ENCODE results near the gene SLC7A5. TPM values are rescaled to one million over a fixed set of nuclear protein-coding genes. Genes with fewer than 3 reads are reported as not detected.

SLC7A5 gene
- total and polyA plus RNA-seq, 2 of the 4 experiments (the other 2 are of a cell fraction): 11.3 to 101 TPM

- Histone ChIP-seq H4K8ac (ENCODE audit: low read depth in 2 of 2, low read length in 2 of 2) (no peak overlapping the region), H3K23ac (ENCODE audit: low read depth, low read length) (no peak overlapping the region), H4K91ac (ENCODE audit: insufficient read depth, low read depth, low read length) (no peak overlapping the region), H3K9me3 (ENCODE audit: control insufficient read depth, insufficient read depth, low read length) (no peaks in the 10 kb centered on the region), H3K4ac (ENCODE audit: low read depth, low read length) (no peak overlapping the region), H3K14ac (replicated peaks; ENCODE audit: low read depth, low read length) (no peak overlapping the region), H2BK120ac (ENCODE audit: low read depth, low read length) (no peak overlapping the region), H3K27me3 (ENCODE audit: control insufficient read depth, insufficient read depth, low read length) (peaks cover 3% of the 10 kb centered on the region; the same call in 1 of the 2 replicates), H4K5ac (ENCODE audit: low read depth, low read length) (no peak overlapping the region), H2AFZ (replicated peaks; ENCODE audit: low read length, poor library complexity) (no peak overlapping the region), H3K4me3 (ENCODE audit: insufficient read depth, low read depth, low read length) (no peak overlapping the region), H2AK5ac (ENCODE audit: low read depth, low read length) (no peak overlapping the region), H2BK20ac (ENCODE audit: low read depth, low read length) (no peak overlapping the region), H2BK5ac (ENCODE audit: low read depth, low read length, poor library complexity, severe bottlenecking) (no peak overlapping the region), H2BK15ac (ENCODE audit: low read depth, low read length) (no peak overlapping the region), H3K27ac (ENCODE audit: insufficient read depth, low read length) (no peak overlapping the region), H4K20me1 (ENCODE audit: insufficient read depth, low read length) (peaks cover 26% of the 10 kb centered on the region), H3K36me3 (ENCODE audit: control insufficient read depth, insufficient read depth, low read length) (peaks cover 45% of the 10 kb centered on the region), H2AK9ac (replicated peaks; ENCODE audit: low read depth, low read length, poor library complexity) (no peak overlapping the region), H3K18ac (ENCODE audit: low read depth, low read length) (no peak overlapping the region), H3K79me1 (ENCODE audit: low read depth in 1 of 2, low read length in 2 of 2) (peaks cover 0 to 5% of the 10 kb centered on the region in 2 experiments; a peak in 1 of 4 replicates), H3K56ac (ENCODE audit: extremely low read depth, insufficient read depth, low read length) (no peak overlapping the region), H3K9ac (ENCODE audit: low read depth, low read length) (no peak overlapping the region), H3K9me1 (ENCODE audit: insufficient read depth, low read length) (no peaks in the 10 kb centered on the region), H3K4me1 (ENCODE audit: control insufficient read depth, insufficient read depth, low read length) (peaks cover 1% of the 10 kb centered on the region; the same call in 1 of the 2 replicates), H3K4me2 (ENCODE audit: low read depth, low read length) (no peak overlapping the region)
- ChIA-PET CTCF (no interaction called here), POLR2A (ENCODE audit: unreplicated experiment) (no interaction called here)
- TF ChIP-seq POLR2A (IDR thresholded peaks at IDR 0.05; ENCODE audit: low read depth, low read length) (0 out of 2 replicates have a peak, but pooled peaks have one; percentile 21), MAZ (IDR thresholded peaks at IDR 0.05; ENCODE audit: borderline replicate concordance, low read depth, low read length) (no peak)
- in situ Hi-C loops (cut with MboI; ENCODE audit: low sequenced_read_pairs): no loop called here
- dilution Hi-C loops (cut with HindIII; ENCODE audit: low sequenced_read_pairs, unreplicated experiment): no loop called here
- intact Hi-C loops (cut with micrococcal nuclease): no loop called here
- DNase-seq: no peak
- no TSS peak for BruUV-seq (replicated peaks)
- ATAC-seq (ENCODE audit: low read depth): no peak
- WGBS, 2 experiments (ENCODE audit: extremely low coverage in 2 of 2, insufficient read length in 1 of 2): no CpG with 5 or more reads among the region's 13 CpGs
These were observed 39.7 kb downstream of the SLC7A5 start for GRCh38 chr16:87829622-87829980.
